ENCODE measurements around the gene ACTR3C.
"Not testable (repeated sequence)": the region's sequence is repeated elsewhere in the genome, so short reads cannot be mapped to it uniquely, and the experiment has no call there.

ACTR3C gene

GRCh38 chr7:150268287-150268686 lies 55.1 kb downstream of the ACTR3C start:
- in situ Hi-C loops (cut with HindIII; ENCODE audit: low pct_ligation_motif_present, low pct_unique_long_range_greater_than_20kb, low sequenced_read_pairs); DNase-seq: not testable (repeated sequence)

GRCh38 chr7:150266953-150267665 lies 56.2 kb downstream of the ACTR3C start:
- DNase-seq; in situ Hi-C loops (cut with HindIII; ENCODE audit: low pct_ligation_motif_present, low pct_unique_long_range_greater_than_20kb, low sequenced_read_pairs): not testable (repeated sequence)

- DNase-seq; in situ Hi-C loops (cut with HindIII; ENCODE audit: low pct_ligation_motif_present, low pct_unique_long_range_greater_than_20kb, low sequenced_read_pairs): not testable (repeated sequence)
Measured at GRCh38 chr7:150262656-150263055, 60.7 kb downstream of the ACTR3C start.

- DNase-seq; in situ Hi-C loops (cut with HindIII; ENCODE audit: low pct_ligation_motif_present, low pct_unique_long_range_greater_than_20kb, low sequenced_read_pairs): not testable (repeated sequence)
Measured at GRCh38 chr7:150247745-150248144, 75.6 kb downstream of the ACTR3C start.

- in situ Hi-C loops (cut with HindIII; ENCODE audit: low pct_ligation_motif_present, low pct_unique_long_range_greater_than_20kb, low sequenced_read_pairs); DNase-seq: not testable (repeated sequence)
Measured at GRCh38 chr7:150245208-150245607, 78.1 kb downstream of the ACTR3C start.

GRCh38 chr7:150242935-150243334 lies 80.4 kb downstream of the ACTR3C start:
- DNase-seq; in situ Hi-C loops (cut with HindIII; ENCODE audit: low pct_ligation_motif_present, low pct_unique_long_range_greater_than_20kb, low sequenced_read_pairs): not testable (repeated sequence)

- DNase-seq; in situ Hi-C loops (cut with HindIII; ENCODE audit: low pct_ligation_motif_present, low pct_unique_long_range_greater_than_20kb, low sequenced_read_pairs): not testable (repeated sequence)
Measured at GRCh38 chr7:150225444-150225843, 97.9 kb downstream of the ACTR3C start.

- in situ Hi-C loops (cut with HindIII; ENCODE audit: low pct_ligation_motif_present, low pct_unique_long_range_greater_than_20kb, low sequenced_read_pairs) = not testable (repeated sequence)
- peak; percentile 43 for DNase-seq
Measured at GRCh38 chr7:150222083-150222972, 101.0 kb downstream of the ACTR3C start.

- peak; percentile 50 for DNase-seq
- in situ Hi-C loops (cut with HindIII; ENCODE audit: low pct_ligation_motif_present, low pct_unique_long_range_greater_than_20kb, low sequenced_read_pairs) = not testable (repeated sequence)
Measured at GRCh38 chr7:150220673-150221181, 102.6 kb downstream of the ACTR3C start.

GRCh38 chr7:150219941-150220658 lies 103.2 kb downstream of the ACTR3C start:
- in situ Hi-C loops (cut with HindIII; ENCODE audit: low pct_ligation_motif_present, low pct_unique_long_range_greater_than_20kb, low sequenced_read_pairs); DNase-seq: not testable (repeated sequence)

- in situ Hi-C loops (cut with HindIII; ENCODE audit: low pct_ligation_motif_present, low pct_unique_long_range_greater_than_20kb, low sequenced_read_pairs) = not testable (repeated sequence)
Measured at GRCh38 chr7:150206848-150207247, 116.5 kb downstream of the ACTR3C start.

GRCh38 chr7:150205866-150206265 lies 117.5 kb downstream of the ACTR3C start:
- DNase-seq; in situ Hi-C loops (cut with HindIII; ENCODE audit: low pct_ligation_motif_present, low pct_unique_long_range_greater_than_20kb, low sequenced_read_pairs): not testable (repeated sequence)

More at GRCh38 chr7:150206848-150207247, 116.5 kb downstream of the ACTR3C start:
- DNase-seq = not testable (repeated sequence)

GRCh38 chr7:150204577-150204976 lies 118.8 kb downstream of the ACTR3C start:
- DNase-seq; in situ Hi-C loops (cut with HindIII; ENCODE audit: low pct_ligation_motif_present, low pct_unique_long_range_greater_than_20kb, low sequenced_read_pairs): not testable (repeated sequence)

GRCh38 chr7:150202894-150203293 lies 120.5 kb downstream of the ACTR3C start:
- in situ Hi-C loops (cut with HindIII; ENCODE audit: low pct_ligation_motif_present, low pct_unique_long_range_greater_than_20kb, low sequenced_read_pairs); DNase-seq: not testable (repeated sequence)
